H1 (cell line): Measurements from ENCODE around the gene TNFAIP2. TPM values are rescaled to one million over a fixed set of nuclear protein-coding genes. Genes with fewer than 3 reads are reported as not detected.

Experiments used
- CTCF ChIA-PET: fragments of 300-600 bp; sonication (Branson Sonifier 250); formaldehyde crosslinking; loops from one replicate; lab custom pipeline; 2021; ENCODE audit not compliant: partially characterized antibody; lab: Charles Lee
- POLR2A ChIA-PET: fragments of 300-600 bp; sonication (Branson Sonifier 250); formaldehyde crosslinking; loops from one replicate; lab custom pipeline; 2021; ENCODE audit warnings: inconsistent platforms; ENCODE audit not compliant: partially characterized antibody; lab: Charles Lee
- DNase-seq, 2 experiments: peaks; one replicate each; pipeline versions ENCODE4 v3.0.0 to v3.0.0-alpha.2; 2010 to 2022; ENCODE audit warnings: low spot score in 2 of 2, low read depth in 1 of 2, mixed read lengths in 1 of 2
- FAIRE-seq: peaks from 2 replicates; lab custom pipeline; 2011; peaks lifted over from hg19 to GRCh38; lab: Jason Lieb, UNC
- H2AFZ ChIP-seq: 2 replicates; pipeline ENCODE4 v1.8.1; 2012; ENCODE audit warnings: low read length, inconsistent platforms
- H2AK5ac ChIP-seq: 2 replicates; pipeline ENCODE4 v1.6.1; 2013; ENCODE audit warnings: low read depth, low read length
- H2BK120ac ChIP-seq: replicated peaks from 2 replicates; pipeline ENCODE3; 2013; ENCODE audit warnings: low read depth, low read length, inconsistent platforms
- H2BK12ac ChIP-seq: 2 replicates; pipeline ENCODE4 v1.6.1; 2013; ENCODE audit warnings: low read depth, low read length
- H2BK15ac ChIP-seq: 2 replicates; pipeline ENCODE4 v1.6.1; 2013; ENCODE audit warnings: low read length
- H2BK20ac ChIP-seq: 2 replicates; pipeline ENCODE4 v1.6.1; 2013; ENCODE audit warnings: low read length
- H2BK5ac ChIP-seq: 2 replicates; pipeline ENCODE4 v1.6.1; 2013; ENCODE audit warnings: low read depth, low read length
- H3K14ac ChIP-seq: 2 replicates; pipeline ENCODE4 v1.6.1; 2013; ENCODE audit warnings: inconsistent platforms; ENCODE audit not compliant: insufficient read length
- H3K18ac ChIP-seq: 2 replicates; pipeline ENCODE4 v1.6.1; 2013; ENCODE audit warnings: low read length; ENCODE audit errors: extremely low read depth
- H3K23ac ChIP-seq: 2 replicates; pipeline ENCODE4 v1.6.1; 2013; ENCODE audit warnings: inconsistent platforms; ENCODE audit not compliant: insufficient read length
- H3K23me2 ChIP-seq: 2 replicates; pipeline ENCODE4 v1.6.1; 2013; ENCODE audit warnings: low read depth, low read length
- H3K27ac ChIP-seq: 2 replicates; pipeline ENCODE4 v1.6.1; 2011; ENCODE audit warnings: low read depth, low read length, inconsistent platforms
- H3K27me3 ChIP-seq, 4 experiments: replicated peaks in 1 of 4; 1 replicate in 1 of 4; 2 replicates in 3 of 4; pipeline versions ENCODE4 v1.6.1 to v1.8.1; 2011 to 2013; ENCODE audit warnings: low read length in 3 of 4, mild to moderate bottlenecking in 3 of 4, inconsistent platforms in 2 of 4, mixed read lengths in 2 of 4, moderate library complexity in 1 of 4; ENCODE audit not compliant: control insufficient read depth in 3 of 4, insufficient read depth in 3 of 4; ENCODE audit errors: extremely low read depth in 1 of 4
- H3K36me3 ChIP-seq, 4 experiments: 2 replicates each; pipeline versions ENCODE4 v1.6.1 to v1.8.1; 2011 to 2013; ENCODE audit warnings: mild to moderate bottlenecking in 4 of 4, low read length in 3 of 4, moderate library complexity in 2 of 4, control low read depth in 1 of 4, inconsistent platforms in 1 of 4; ENCODE audit not compliant: insufficient read depth in 4 of 4, control insufficient read depth in 2 of 4
- H3K4ac ChIP-seq: replicated peaks from 2 replicates; pipeline ENCODE3; 2013; ENCODE audit warnings: low read length, low read depth, mixed read lengths, inconsistent platforms; ENCODE audit not compliant: insufficient read length
- H3K4me1 ChIP-seq, 4 experiments: replicated peaks in 1 of 4; 1 replicate in 1 of 4; 2 replicates in 3 of 4; pipeline versions ENCODE4 v1.6.1 to v1.8.1; 2011 to 2013; ENCODE audit warnings: low read length in 3 of 4, inconsistent platforms in 2 of 4, mixed read lengths in 1 of 4; ENCODE audit not compliant: insufficient read depth in 4 of 4, control insufficient read depth in 3 of 4
- H3K4me2 ChIP-seq, 2 experiments: 2 replicates each; pipeline versions ENCODE4 v1.6.1 to v1.8.1; 2011 to 2013; ENCODE audit warnings: low read depth in 2 of 2, low read length in 2 of 2, control low read depth in 1 of 2, inconsistent platforms in 1 of 2, mild to moderate bottlenecking in 1 of 2; ENCODE audit not compliant: insufficient read depth in 1 of 2
- H3K4me3 ChIP-seq, 4 experiments: fragments of 200-600, 300-600 bp in 1 of 4; sonication (generic), shearing (Covaris generic), sonication (Bioruptor Twin) in 1 of 4; 2 replicates each; pipeline versions ENCODE4 v1.5.1 to v1.8.1; 2011 to 2016; ENCODE audit warnings: low read length in 4 of 4, low read depth in 3 of 4, control low read depth in 2 of 4, inconsistent platforms in 2 of 4, mild to moderate bottlenecking in 2 of 4, mixed read lengths in 1 of 4, moderate library complexity in 1 of 4; ENCODE audit not compliant: insufficient read depth in 2 of 4; ENCODE audit errors: extremely low read depth in 1 of 4
- H3K56ac ChIP-seq: replicated peaks from 2 replicates; pipeline ENCODE3; 2013; ENCODE audit warnings: low read depth, mild to moderate bottlenecking, mixed read lengths, low read length, inconsistent platforms; ENCODE audit not compliant: insufficient read length
- H3K79me1 ChIP-seq: 2 replicates; pipeline ENCODE4 v1.6.1; 2013; ENCODE audit warnings: low read depth, low read length, control low read depth
- H3K79me2 ChIP-seq, 2 experiments: 2 replicates each; pipeline versions ENCODE4 v1.6.1 to v1.8.1; 2012 to 2013; ENCODE audit warnings: low read length in 2 of 2, mild to moderate bottlenecking in 2 of 2, inconsistent platforms in 1 of 2; ENCODE audit not compliant: insufficient read depth in 2 of 2, control insufficient read depth in 1 of 2
- H3K9ac ChIP-seq, 4 experiments: replicated peaks in 1 of 4; 1 replicate in 1 of 4; 2 replicates in 3 of 4; pipeline versions ENCODE4 v1.6.1 to v1.8.1; 2011 to 2013; ENCODE audit warnings: low read depth in 3 of 4, low read length in 3 of 4, control low read depth in 2 of 4, mild to moderate bottlenecking in 2 of 4, moderate library complexity in 2 of 4, inconsistent platforms in 1 of 4; ENCODE audit errors: extremely low read depth in 1 of 4
- H3K9me3 ChIP-seq, 2 experiments: 2 replicates each; pipeline versions ENCODE4 v1.6.1 to v1.8.1; 2012 to 2013; ENCODE audit warnings: mild to moderate bottlenecking in 2 of 2, moderate library complexity in 2 of 2, control low read depth in 1 of 2, inconsistent platforms in 1 of 2, low read depth in 1 of 2, low read length in 1 of 2, mixed read lengths in 1 of 2; ENCODE audit not compliant: insufficient read depth in 2 of 2
- H4K20me1 ChIP-seq, 2 experiments: replicated peaks in 1 of 2; 2 replicates each; pipeline versions ENCODE3 to v1.8.1; 2011 to 2013; ENCODE audit warnings: inconsistent platforms in 2 of 2, low read length in 2 of 2, mild to moderate bottlenecking in 1 of 2; ENCODE audit not compliant: insufficient read depth in 2 of 2, control insufficient read depth in 1 of 2
- H4K5ac ChIP-seq: 2 replicates; pipeline ENCODE4 v1.6.1; 2013; ENCODE audit warnings: low read length, low read depth, mixed read lengths, inconsistent platforms; ENCODE audit not compliant: insufficient read length
- H4K8ac ChIP-seq: 2 replicates; pipeline ENCODE4 v1.8.0; 2013; ENCODE audit warnings: mild to moderate bottlenecking, moderate library complexity, low read length, inconsistent platforms; ENCODE audit not compliant: insufficient read depth; ENCODE audit errors: extremely low read depth
- H4K91ac ChIP-seq: replicated peaks from 2 replicates; pipeline ENCODE3; 2013; ENCODE audit warnings: low read length, mixed read lengths, inconsistent platforms; ENCODE audit not compliant: insufficient read length
- ASH2L ChIP-seq: fragments of 200-600, 300-600 bp; sonication (generic); IDR thresholded peaks from one replicate; pipeline ENCODE4 v1.7.1; 2017; ENCODE audit warnings: low read length
- FOSL1 ChIP-seq: IDR thresholded peaks from 2 replicates; pipeline ENCODE4 v1.6.1; 2011; ENCODE audit warnings: mild to moderate bottlenecking, low read depth, low read length, moderate library complexity; ENCODE audit not compliant: insufficient read depth
- KDM5A ChIP-seq: fragments of 200-600 bp; IDR thresholded peaks from 2 replicates; pipeline ENCODE4 v1.7.1; 2012; ENCODE audit warnings: mild to moderate bottlenecking, low read length, inconsistent platforms, mixed read lengths
- RAD21 ChIP-seq, 2 experiments: IDR thresholded peaks in 1 of 2; conservative IDR thresholded peaks in 1 of 2; 2 replicates each; pipeline ENCODE4 v1.6.1; 2011; ENCODE audit warnings: low read depth in 2 of 2, low read length in 2 of 2, improper control_type of control experiment in 1 of 2, inconsistent platforms in 1 of 2, mild to moderate bottlenecking in 1 of 2, moderate library complexity in 1 of 2
- RBBP5 ChIP-seq: IDR thresholded peaks from 2 replicates; pipeline ENCODE4 v1.7.1; 2012; ENCODE audit warnings: low read depth, mild to moderate bottlenecking, inconsistent platforms, low read length, moderate library complexity, borderline replicate concordance
- SP2 ChIP-seq: IDR thresholded peaks from 2 replicates; pipeline ENCODE4 v1.6.1; 2012; ENCODE audit warnings: mild to moderate bottlenecking, low read length, inconsistent platforms
- SRF ChIP-seq: IDR thresholded peaks from 2 replicates; pipeline ENCODE4 v1.6.1; 2011; ENCODE audit warnings: mild to moderate bottlenecking, low read depth, low read length, moderate library complexity
- TAF1 ChIP-seq: IDR thresholded peaks from 2 replicates; pipeline ENCODE4 v1.6.1; 2011; ENCODE audit warnings: mild to moderate bottlenecking, low read depth, low read length
- TBP ChIP-seq: IDR thresholded peaks from 2 replicates; pipeline ENCODE4 v1.6.1; 2011; ENCODE audit warnings: low read depth, low read length, improper control_type of control experiment
- WGBS, 2 experiments: shearing (Covaris generic) in 1 of 2; methylation state at CpG; one replicate each; pipeline versions ENCODE4 v1.1.6 to v1.1.7; 2013 to 2015; ENCODE audit warnings: low lambda C conversion rate in 2 of 2, mixed read lengths in 2 of 2, inconsistent platforms in 1 of 2, low coverage in 1 of 2, missing lambda C conversion rate in 1 of 2; ENCODE audit not compliant: insufficient replicate concordance in 2 of 2, insufficient coverage in 1 of 2, insufficient read length in 1 of 2; ENCODE audit errors: extremely low coverage in 1 of 2, missing lambda C conversion rate in 1 of 2; 5-methylcytosine and 5-hydroxymethylcytosine counted together
- polyA plus RNA-seq, 7 experiments: library from polyadenylated mRNA; depleted of rRNA in 3 of 7; stranded (reverse) in 5 of 7; unstranded in 2 of 7; fragments of >200 nt in 5 of 7; fragments of 200-250 nt in 2 of 7; gene quantifications; 1 replicate in 5 of 7; 2 replicates in 1 of 7; 4 replicates in 1 of 7; pipeline versions ENCODE4 v1.2.1 to v1.2.3, GENCODE V29; 2011 to 2013; ENCODE audit warnings: missing spikeins in 2 of 7, mixed read lengths in 2 of 7
- total RNA-seq: library from RNA; stranded (reverse); fragmentation: NEBNext Ultra II Directional; extraction: Animal tissue kit (Norgen Biotek cat#: 25700); gene quantifications from 2 replicates; pipeline ENCODE4 v1.2.1, GENCODE V29; 2021
- TF ChIP-seq, protein P1 (sequence below): IDR thresholded peaks from 2 replicates; pipeline ENCODE4 v1.6.1; 2012; ENCODE audit warnings: low read length, inconsistent platforms
- TF ChIP-seq, protein P2 (sequence below): IDR thresholded peaks from 2 replicates; pipeline ENCODE4 v1.6.1; 2011; ENCODE audit warnings: low read depth, mild to moderate bottlenecking, low read length; ENCODE audit not compliant: insufficient read depth

TNFAIP2 gene
- total and polyA plus RNA-seq, 2 of the 8 experiments (the other 6 are each of a cell fraction or from before 2014, with no cell fraction given), result 28.3 to 34.5 TPM

DNA sequence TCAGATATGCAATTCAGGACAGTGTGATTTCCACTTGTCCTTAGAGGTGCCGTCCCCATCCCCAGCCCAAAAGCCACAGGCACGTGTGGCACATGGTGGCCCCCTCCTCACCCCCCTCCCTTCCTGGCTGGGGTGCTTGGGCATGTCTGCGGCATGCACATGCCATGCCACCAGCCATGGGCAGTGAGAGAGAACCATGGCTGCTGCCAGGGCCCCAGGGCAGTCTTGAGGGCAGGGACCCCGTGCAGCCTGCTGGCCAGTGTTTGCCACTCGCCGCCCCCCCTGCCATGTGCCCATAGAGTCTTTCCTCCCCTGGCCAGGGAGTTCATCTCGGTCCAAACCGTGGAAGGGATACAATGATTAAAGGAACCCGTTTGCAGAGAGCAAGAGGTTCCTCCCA lies 41.5 kb downstream of the TNFAIP2 start:
- H3K79me2 ChIP-seq, result no peaks in the 10 kb centered on the region
- H3K4me2 ChIP-seq, result no peak overlapping the region
- H4K8ac ChIP-seq, result no peak overlapping the region
- POLR2A ChIA-PET, result interaction anchor here (0.6 kb wide), 1 partner anchor 87 kb away, joined by 3 read pairs; no protein-coding TSS in a partner anchor
- H3K9me3 ChIP-seq, result peaks cover 9 to 16% of the 10 kb centered on the region in 2 experiments; a peak in 2 of 4 replicates
- 78% methylated on average over 9 of the region's 9 CpGs; no CpG with 5 or more reads in 1 of the 2 experiments for WGBS, 2 experiments
- H3K14ac ChIP-seq, result no peak overlapping the region
- H2BK20ac ChIP-seq, result no peak overlapping the region
- no peak overlapping the region for H3K27ac ChIP-seq
- no peak overlapping the region; the same call in 1 of the 2 replicates for H2BK5ac ChIP-seq
- H2AK5ac ChIP-seq, result no peak overlapping the region
- H4K20me1 ChIP-seq, result no peaks in the 10 kb centered on the region
- no peaks in the 10 kb centered on the region for H3K27me3 ChIP-seq
- no peaks in the 10 kb centered on the region for H3K36me3 ChIP-seq
- no peak overlapping the region for H3K9ac ChIP-seq
- FAIRE-seq (no peak), DNase-seq (no peak)
- CTCF ChIA-PET, result interaction anchor here (1.3 to 2.6 kb wide), 3 partner anchors 20 to 60 kb away, joined by 3 to 12 read pairs (median 6); no protein-coding TSS in a partner anchor
- no peaks in the 10 kb centered on the region for H3K79me1 ChIP-seq
- peak overlapping the region; percentile 17 for H4K91ac ChIP-seq
- H3K23me2 ChIP-seq, result no peaks in the 10 kb centered on the region
- H3K23ac ChIP-seq, result no peak overlapping the region
- no peak overlapping the region for H2AFZ ChIP-seq
- H3K4me3 ChIP-seq, result no peak overlapping the region
- no peak overlapping the region for H3K56ac ChIP-seq
- no peaks in the 10 kb centered on the region; a peak in 1 of 7 replicates for H3K4me1 ChIP-seq
- no peak overlapping the region for H2BK120ac ChIP-seq
- H3K18ac ChIP-seq, result no peak overlapping the region; the same call in 1 of the 2 replicates
- peak overlapping the region; percentile 29 for H3K4ac ChIP-seq
- peak overlapping the region; percentile 5 for H4K5ac ChIP-seq
- H2BK12ac ChIP-seq, result no peak overlapping the region
- no peak overlapping the region for H2BK15ac ChIP-seq
- TF ChIP-seq FOSL1, result no peak
- TF ChIP-seq TBP, result no peak
- TF ChIP-seq, protein P1, sequence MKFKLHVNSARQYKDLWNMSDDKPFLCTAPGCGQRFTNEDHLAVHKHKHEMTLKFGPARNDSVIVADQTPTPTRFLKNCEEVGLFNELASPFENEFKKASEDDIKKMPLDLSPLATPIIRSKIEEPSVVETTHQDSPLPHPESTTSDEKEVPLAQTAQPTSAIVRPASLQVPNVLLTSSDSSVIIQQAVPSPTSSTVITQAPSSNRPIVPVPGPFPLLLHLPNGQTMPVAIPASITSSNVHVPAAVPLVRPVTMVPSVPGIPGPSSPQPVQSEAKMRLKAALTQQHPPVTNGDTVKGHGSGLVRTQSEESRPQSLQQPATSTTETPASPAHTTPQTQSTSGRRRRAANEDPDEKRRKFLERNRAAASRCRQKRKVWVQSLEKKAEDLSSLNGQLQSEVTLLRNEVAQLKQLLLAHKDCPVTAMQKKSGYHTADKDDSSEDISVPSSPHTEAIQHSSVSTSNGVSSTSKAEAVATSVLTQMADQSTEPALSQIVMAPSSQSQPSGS, result no peak
- TF ChIP-seq ASH2L, result no peak
- TF ChIP-seq SP2, result no peak
- TF ChIP-seq, protein P2, sequence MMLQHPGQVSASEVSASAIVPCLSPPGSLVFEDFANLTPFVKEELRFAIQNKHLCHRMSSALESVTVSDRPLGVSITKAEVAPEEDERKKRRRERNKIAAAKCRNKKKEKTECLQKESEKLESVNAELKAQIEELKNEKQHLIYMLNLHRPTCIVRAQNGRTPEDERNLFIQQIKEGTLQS, result no peak
- no peak for TF ChIP-seq KDM5A
- TF ChIP-seq TAF1, result no peak
- no peak for TF ChIP-seq RBBP5
- TF ChIP-seq RAD21 (IDR thresholded peaks at IDR 0.05 in 1 of 2, conservative IDR thresholded peaks at IDR 0.05 in 1 of 2; ENCODE audit: low read depth in 2 of 2, low read length in 2 of 2), result no peak
- no peak for TF ChIP-seq SRF
